ENCODE measurements around the gene UBXN1. TPM values are rescaled to one million over a fixed set of nuclear protein-coding genes. Genes with fewer than 3 reads are reported as not detected.

Gene UBXN1
- total RNA-seq, 3 donors from 2014 or later = 204 to 248 (median 239) TPM

- Histone ChIP-seq H3K4me3 (peak overlapping the region; percentile 62 to 85 (median 83)), H3K27me3 (no peaks in the 10 kb centered on the region), H3K27ac (peak overlapping the region; percentile 89 to 93), H3K36me3 (no peaks in the 10 kb centered on the region), H3K9me3 (no peaks in the 10 kb centered on the region), H3K4me1 (peaks cover 10 to 19% of the 10 kb centered on the region in 2 donors)
- TF ChIP-seq POLR2AphosphoS5 (IDR thresholded peaks at IDR 0.05) (no peak), POLR2A (IDR thresholded peaks at IDR 0.05) (no peak)
- TF ChIP-seq, protein P1, sequence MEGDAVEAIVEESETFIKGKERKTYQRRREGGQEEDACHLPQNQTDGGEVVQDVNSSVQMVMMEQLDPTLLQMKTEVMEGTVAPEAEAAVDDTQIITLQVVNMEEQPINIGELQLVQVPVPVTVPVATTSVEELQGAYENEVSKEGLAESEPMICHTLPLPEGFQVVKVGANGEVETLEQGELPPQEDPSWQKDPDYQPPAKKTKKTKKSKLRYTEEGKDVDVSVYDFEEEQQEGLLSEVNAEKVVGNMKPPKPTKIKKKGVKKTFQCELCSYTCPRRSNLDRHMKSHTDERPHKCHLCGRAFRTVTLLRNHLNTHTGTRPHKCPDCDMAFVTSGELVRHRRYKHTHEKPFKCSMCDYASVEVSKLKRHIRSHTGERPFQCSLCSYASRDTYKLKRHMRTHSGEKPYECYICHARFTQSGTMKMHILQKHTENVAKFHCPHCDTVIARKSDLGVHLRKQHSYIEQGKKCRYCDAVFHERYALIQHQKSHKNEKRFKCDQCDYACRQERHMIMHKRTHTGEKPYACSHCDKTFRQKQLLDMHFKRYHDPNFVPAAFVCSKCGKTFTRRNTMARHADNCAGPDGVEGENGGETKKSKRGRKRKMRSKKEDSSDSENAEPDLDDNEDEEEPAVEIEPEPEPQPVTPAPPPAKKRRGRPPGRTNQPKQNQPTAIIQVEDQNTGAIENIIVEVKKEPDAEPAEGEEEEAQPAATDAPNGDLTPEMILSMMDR (IDR thresholded peaks at IDR 0.05) = no peak
- no peak for DNase-seq (ENCODE audit: low spot score in 2 of 2)
- intact Hi-C loops (cut with DNase I; ENCODE audit: low total_unique reads) = no loop called here
Measured at GRCh38 chr11:62666259-62666926, 12.5 kb downstream of the UBXN1 start.

- no peaks in the 10 kb centered on the region for H3K27me3 ChIP-seq
- no peak for DNase-seq (ENCODE audit: low spot score in 2 of 2)
- H3K27ac ChIP-seq = peak overlapping the region; percentile 89 to 93
- H3K9me3 ChIP-seq = no peaks in the 10 kb centered on the region
- H3K4me3 ChIP-seq = peak overlapping the region; percentile 62 to 85 (median 83)
- intact Hi-C loops (cut with DNase I; ENCODE audit: low total_unique reads) = no loop called here
- peaks cover 9 to 19% of the 10 kb centered on the region in 2 donors for H3K4me1 ChIP-seq
- H3K36me3 ChIP-seq = no peaks in the 10 kb centered on the region
- TF ChIP-seq, protein P1 (IDR thresholded peaks at IDR 0.05) = no peak
- TF ChIP-seq POLR2AphosphoS5 (IDR thresholded peaks at IDR 0.05) (no peak), POLR2A (IDR thresholded peaks at IDR 0.05) (no peak)
Measured at GRCh38 chr11:62665599-62666258, 13.1 kb downstream of the UBXN1 start.

DNA sequence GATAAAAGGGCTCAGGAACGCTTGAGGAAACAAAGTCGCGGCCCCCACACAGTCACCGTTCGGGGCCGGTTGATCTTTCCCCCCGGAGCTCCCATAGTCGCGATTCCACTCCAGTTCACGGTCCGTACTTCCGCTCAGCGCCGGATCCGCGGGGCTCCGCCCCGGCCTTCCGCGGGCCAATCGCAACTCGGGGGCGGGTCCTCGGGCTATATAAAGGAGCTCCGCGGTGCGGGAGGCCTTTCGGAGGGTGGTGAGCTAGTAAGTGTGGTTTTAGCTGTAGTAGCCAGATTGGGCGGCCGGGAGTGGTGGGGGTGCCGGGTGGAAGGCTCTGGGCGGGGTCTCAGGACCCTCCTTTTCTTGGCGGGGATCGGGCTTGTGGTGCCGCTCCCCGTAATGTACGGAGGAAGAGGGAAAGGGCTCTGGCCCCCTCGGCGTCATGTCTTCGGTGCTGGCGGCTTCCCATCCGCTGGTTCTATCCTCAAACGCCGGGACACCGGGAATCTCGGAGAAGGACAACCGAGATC, 13.7 kb downstream of the UBXN1 start, which contains the start of the genes C11orf98 and CSKMT:
Gene C11orf98, minus strand, starts transcription at position 136 of the 524 bp plus-strand sequence. Its CDS starts 41 bp downstream, at position 95.
Gene CSKMT, plus strand, starts transcription at position 238 of the 524 bp plus-strand sequence. CDS start 568 bp downstream, outside the sequence.
- Histone ChIP-seq H3K4me1 (peaks cover 8 to 19% of the 10 kb centered on the region in 2 donors), H3K4me3 (peak within 1 kb of the TSS; percentile 62 to 85 (median 83)), H3K27me3 (no peaks in the 10 kb centered on the region), H3K27ac (peak within 1 kb of the TSS; percentile 89 to 93), H3K9me3 (no peaks in the 10 kb centered on the region), H3K36me3 (no peaks in the 10 kb centered on the region)
- peak; percentile 93 to 97 for DNase-seq (ENCODE audit: low spot score in 2 of 2)
- intact Hi-C loops (cut with DNase I; ENCODE audit: low total_unique reads) = no loop called here
- TF ChIP-seq POLR2A (IDR thresholded peaks at IDR 0.05) (peak; percentile 98), POLR2AphosphoS5 (IDR thresholded peaks at IDR 0.05) (peak; percentile 97 to 99 (median 99))
- TF ChIP-seq, protein P1 (IDR thresholded peaks at IDR 0.05) = no peak

- no peaks in the 10 kb centered on the region for H3K36me3 ChIP-seq
- no peaks in the 10 kb centered on the region for H3K9me3 ChIP-seq
- no peaks in the 10 kb centered on the region for H3K27me3 ChIP-seq
- TF ChIP-seq, protein P1 (IDR thresholded peaks at IDR 0.05) = no peak
- TF ChIP-seq POLR2A (IDR thresholded peaks at IDR 0.05) = no peak
- TF ChIP-seq POLR2AphosphoS5 (IDR thresholded peaks at IDR 0.05) = no peak
- peak overlapping the region; percentile 62 to 85 (median 83) for H3K4me3 ChIP-seq
- H3K27ac ChIP-seq = peak overlapping the region; percentile 89 to 93
- DNase-seq (ENCODE audit: low spot score in 2 of 2) = peak; percentile 54 to 61
- intact Hi-C loops (cut with DNase I; ENCODE audit: low total_unique reads) = no loop called here
- peaks cover 8 to 19% of the 10 kb centered on the region in 2 donors for H3K4me1 ChIP-seq
Measured at GRCh38 chr11:62664405-62665074, 14.3 kb downstream of the UBXN1 start.

Measured in breast epithelium (tissue), 4 donors.